Measurements from ENCODE around the gene P3R3URF.
A peak's percentile ranks its signal among the peaks of the same experiment; 100 is the strongest.

Gene P3R3URF

DNA sequence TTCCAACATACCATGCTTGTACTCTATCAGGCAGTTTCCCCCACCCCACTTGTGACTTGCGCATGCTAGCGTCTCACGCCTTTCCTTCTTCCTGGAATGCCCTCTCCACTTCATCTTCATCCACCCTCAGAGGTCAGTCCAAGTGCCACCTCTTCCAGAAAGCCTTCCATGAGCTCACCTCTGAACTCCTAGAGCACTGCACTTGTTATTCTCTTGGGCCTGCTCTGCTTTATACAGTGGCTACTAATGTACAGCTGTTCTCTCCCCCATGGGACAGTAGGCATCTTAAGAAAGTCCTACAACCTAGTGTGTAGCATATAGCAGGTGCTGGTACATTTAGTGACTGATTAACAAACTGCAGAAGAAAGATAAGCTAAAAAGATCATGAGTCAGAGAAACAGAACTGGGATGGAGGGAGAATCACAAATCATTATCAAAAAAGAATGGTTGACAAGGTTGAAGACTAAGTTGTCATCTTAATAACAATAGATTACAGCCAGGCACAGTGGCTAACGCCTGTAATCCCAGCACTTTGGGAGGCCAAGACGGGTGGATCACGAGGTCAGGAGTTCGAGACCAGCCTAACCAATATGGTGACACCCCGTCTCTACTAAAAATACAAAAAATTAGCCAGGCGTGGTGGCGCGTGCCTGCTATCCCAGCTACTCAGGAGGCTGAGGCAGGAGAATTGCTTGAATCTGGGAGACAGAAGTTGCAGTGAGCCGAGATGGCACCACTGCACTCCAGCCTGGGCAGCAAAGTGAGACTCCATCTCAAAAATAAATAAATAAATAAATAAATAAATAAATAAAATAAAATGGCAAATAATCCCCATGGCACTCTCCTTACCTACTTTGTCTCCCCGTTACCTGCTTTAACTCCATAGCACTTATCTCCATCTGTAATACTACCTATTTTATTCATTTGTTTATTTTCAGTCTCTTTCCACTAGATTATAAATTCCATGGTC is 17.7 kb downstream of the P3R3URF start:
- no peaks in the 10 kb centered on the region for H3K27me3 ChIP-seq (ENCODE audit: control insufficient read depth in 1 of 2, insufficient read depth in 2 of 2, low read length in 2 of 2)
- no peaks in the 10 kb centered on the region for H3K36me3 ChIP-seq (ENCODE audit: control insufficient read depth in 1 of 2, insufficient read depth in 2 of 2, low read length in 2 of 2)
- no peaks in the 10 kb centered on the region for H3K9me3 ChIP-seq (ENCODE audit: control insufficient read depth in 1 of 2, low read length in 2 of 2)
- no peak overlapping the region for H3K27ac ChIP-seq (ENCODE audit: low read depth, low read length)
- H3K9ac ChIP-seq (ENCODE audit: low read depth in 1 of 2, low read length in 2 of 2) = no peak overlapping the region
- H3K4me3 ChIP-seq (ENCODE audit: low read depth in 1 of 2, low read length in 2 of 2) = no peak overlapping the region
- H3K4me1 ChIP-seq (ENCODE audit: control insufficient read depth in 1 of 2, insufficient read depth in 2 of 2, low read length in 2 of 2) = no peaks in the 10 kb centered on the region

DNA sequence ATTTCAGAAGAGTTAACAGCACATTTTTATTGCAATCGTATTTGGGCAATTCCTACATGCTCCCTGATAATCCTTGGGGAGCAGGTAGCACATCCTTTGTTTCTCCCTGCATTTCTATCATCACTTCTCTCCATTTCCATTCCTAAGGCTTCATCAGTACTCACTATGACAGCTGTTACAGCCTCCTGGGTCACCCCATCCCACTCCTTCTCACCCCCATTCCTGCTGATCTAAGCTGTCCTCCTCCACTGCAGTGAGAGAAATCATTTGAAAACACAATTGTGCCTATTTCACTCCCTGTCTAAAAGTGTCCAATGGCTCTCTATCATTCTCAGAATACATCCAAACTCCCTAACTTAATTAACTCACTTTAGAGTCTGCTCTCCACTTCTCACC is 18.4 kb downstream of the P3R3URF start:
- Histone ChIP-seq H3K36me3 (ENCODE audit: control insufficient read depth in 1 of 2, insufficient read depth in 2 of 2, low read length in 2 of 2) (no peaks in the 10 kb centered on the region), H3K9ac (ENCODE audit: low read depth in 1 of 2, low read length in 2 of 2) (no peak overlapping the region), H3K4me3 (ENCODE audit: low read depth in 1 of 2, low read length in 2 of 2) (no peak overlapping the region), H3K27me3 (ENCODE audit: control insufficient read depth in 1 of 2, insufficient read depth in 2 of 2, low read length in 2 of 2) (no peaks in the 10 kb centered on the region), H3K9me3 (ENCODE audit: control insufficient read depth in 1 of 2, low read length in 2 of 2) (no peaks in the 10 kb centered on the region), H3K4me1 (ENCODE audit: control insufficient read depth in 1 of 2, insufficient read depth in 2 of 2, low read length in 2 of 2) (no peaks in the 10 kb centered on the region), H3K27ac (ENCODE audit: low read depth, low read length) (no peak overlapping the region)

DNA sequence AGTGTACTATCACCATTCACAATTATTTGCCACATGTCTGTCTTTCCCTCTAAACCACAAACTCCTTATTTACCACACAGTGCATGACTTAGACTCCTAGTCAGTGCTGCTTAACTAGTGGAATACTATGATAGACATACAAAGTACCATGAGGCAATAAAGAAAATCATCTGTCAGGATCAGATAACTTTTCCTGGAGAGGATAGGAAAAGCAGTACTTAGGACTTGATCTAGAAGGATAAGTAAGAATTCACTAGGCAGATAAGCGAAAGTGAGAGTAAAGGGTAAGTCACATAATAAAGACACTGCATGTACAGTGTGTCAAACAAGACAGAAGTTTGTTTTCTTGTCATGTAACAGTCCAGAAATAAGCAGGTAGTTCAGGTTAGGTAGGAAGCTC is 22.6 kb downstream of the P3R3URF start:
- H3K27ac ChIP-seq (ENCODE audit: low read depth, low read length) = no peak overlapping the region
- no peak overlapping the region for H3K9ac ChIP-seq (ENCODE audit: low read depth in 1 of 2, low read length in 2 of 2)
- H3K4me3 ChIP-seq (ENCODE audit: low read depth in 1 of 2, low read length in 2 of 2) = no peak overlapping the region
- H3K9me3 ChIP-seq (ENCODE audit: control insufficient read depth in 1 of 2, low read length in 2 of 2) = no peaks in the 10 kb centered on the region
- H3K27me3 ChIP-seq (ENCODE audit: control insufficient read depth in 1 of 2, insufficient read depth in 2 of 2, low read length in 2 of 2) = no peaks in the 10 kb centered on the region
- H3K36me3 ChIP-seq (ENCODE audit: control insufficient read depth in 1 of 2, insufficient read depth in 2 of 2, low read length in 2 of 2) = no peaks in the 10 kb centered on the region
- no peaks in the 10 kb centered on the region for H3K4me1 ChIP-seq (ENCODE audit: control insufficient read depth in 1 of 2, insufficient read depth in 2 of 2, low read length in 2 of 2)

DNA sequence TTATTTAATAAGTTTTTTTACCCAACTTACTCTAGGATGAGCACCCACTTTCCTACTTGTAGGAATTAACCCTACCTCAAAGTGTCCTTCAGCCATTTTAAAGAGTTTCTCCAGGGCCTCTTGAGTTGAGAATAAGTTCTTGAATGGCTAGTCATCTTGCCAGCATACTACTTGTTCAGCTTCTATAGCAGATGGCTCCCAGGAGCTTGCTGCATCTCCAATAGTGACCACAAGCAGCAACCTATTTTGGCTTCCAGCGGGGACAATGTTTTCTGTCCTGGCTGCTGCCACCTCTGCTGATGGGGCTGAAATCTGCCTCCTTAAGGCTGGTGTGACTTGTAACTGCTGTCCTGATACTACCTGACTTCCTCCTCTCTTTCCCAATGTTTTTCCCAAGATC is 23.1 kb downstream of the P3R3URF start:
- Histone ChIP-seq H3K4me3 (ENCODE audit: low read depth in 1 of 2, low read length in 2 of 2) (no peak overlapping the region), H3K9ac (ENCODE audit: low read depth in 1 of 2, low read length in 2 of 2) (no peak overlapping the region), H3K36me3 (ENCODE audit: control insufficient read depth in 1 of 2, insufficient read depth in 2 of 2, low read length in 2 of 2) (no peaks in the 10 kb centered on the region), H3K27me3 (ENCODE audit: control insufficient read depth in 1 of 2, insufficient read depth in 2 of 2, low read length in 2 of 2) (no peaks in the 10 kb centered on the region), H3K4me1 (ENCODE audit: control insufficient read depth in 1 of 2, insufficient read depth in 2 of 2, low read length in 2 of 2) (no peaks in the 10 kb centered on the region), H3K9me3 (ENCODE audit: control insufficient read depth in 1 of 2, low read length in 2 of 2) (no peaks in the 10 kb centered on the region), H3K27ac (ENCODE audit: low read depth, low read length) (no peak overlapping the region)

DNA sequence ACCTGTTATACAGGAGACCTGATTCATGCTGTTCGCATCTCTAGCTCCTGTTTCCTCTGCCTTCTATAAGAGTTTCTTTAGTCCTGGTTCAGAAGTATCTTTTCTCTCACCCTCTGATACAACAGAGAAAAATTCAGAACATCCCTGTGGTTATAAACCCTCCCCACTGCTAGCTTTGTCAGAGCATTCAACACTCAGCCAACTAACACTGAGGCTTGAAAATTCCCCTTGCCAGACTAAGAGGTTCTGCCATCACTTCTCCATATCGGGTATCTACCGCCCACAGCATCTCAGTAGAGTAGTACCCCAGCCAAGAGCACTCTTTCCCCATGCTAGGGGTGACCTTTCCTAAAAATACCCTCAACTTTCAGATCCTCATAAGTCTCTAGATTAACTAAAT is 24.3 kb downstream of the P3R3URF start:
- Histone ChIP-seq H3K4me3 (ENCODE audit: low read depth in 1 of 2, low read length in 2 of 2) (no peak overlapping the region), H3K9me3 (ENCODE audit: control insufficient read depth in 1 of 2, low read length in 2 of 2) (no peaks in the 10 kb centered on the region), H3K4me1 (ENCODE audit: control insufficient read depth in 1 of 2, insufficient read depth in 2 of 2, low read length in 2 of 2) (no peaks in the 10 kb centered on the region), H3K27me3 (ENCODE audit: control insufficient read depth in 1 of 2, insufficient read depth in 2 of 2, low read length in 2 of 2) (no peaks in the 10 kb centered on the region), H3K27ac (ENCODE audit: low read depth, low read length) (no peak overlapping the region), H3K9ac (ENCODE audit: low read depth in 1 of 2, low read length in 2 of 2) (no peak overlapping the region), H3K36me3 (ENCODE audit: control insufficient read depth in 1 of 2, insufficient read depth in 2 of 2, low read length in 2 of 2) (no peaks in the 10 kb centered on the region)

DNA sequence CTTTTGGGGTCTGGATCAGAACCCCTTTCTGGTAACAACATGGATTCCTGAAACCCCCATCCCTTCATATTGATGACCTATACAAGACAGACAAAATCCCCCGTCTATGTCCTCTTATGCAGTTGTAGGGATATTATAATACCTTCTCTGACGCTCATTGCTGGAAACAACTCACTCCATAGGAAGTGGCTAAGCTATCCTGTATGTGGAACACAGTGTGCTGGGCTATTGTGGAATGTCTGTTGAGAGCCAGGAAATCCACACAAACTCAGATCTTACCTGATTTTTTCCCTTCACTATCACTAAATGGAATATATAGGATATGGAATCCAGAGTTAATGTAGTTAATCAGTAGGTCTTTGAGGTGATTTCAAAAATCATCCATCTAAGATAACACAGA is 26.2 kb downstream of the P3R3URF start:
- no peak overlapping the region for H3K27ac ChIP-seq (ENCODE audit: low read depth, low read length)
- no peak overlapping the region for H3K4me3 ChIP-seq (ENCODE audit: low read depth in 1 of 2, low read length in 2 of 2)
- H3K36me3 ChIP-seq (ENCODE audit: control insufficient read depth in 1 of 2, insufficient read depth in 2 of 2, low read length in 2 of 2) = no peaks in the 10 kb centered on the region
- H3K9me3 ChIP-seq (ENCODE audit: control insufficient read depth in 1 of 2, low read length in 2 of 2) = no peaks in the 10 kb centered on the region
- H3K27me3 ChIP-seq (ENCODE audit: control insufficient read depth in 1 of 2, insufficient read depth in 2 of 2, low read length in 2 of 2) = no peaks in the 10 kb centered on the region
- no peak overlapping the region for H3K9ac ChIP-seq (ENCODE audit: low read depth in 1 of 2, low read length in 2 of 2)
- H3K4me1 ChIP-seq (ENCODE audit: control insufficient read depth in 1 of 2, insufficient read depth in 2 of 2, low read length in 2 of 2) = no peaks in the 10 kb centered on the region

DNA sequence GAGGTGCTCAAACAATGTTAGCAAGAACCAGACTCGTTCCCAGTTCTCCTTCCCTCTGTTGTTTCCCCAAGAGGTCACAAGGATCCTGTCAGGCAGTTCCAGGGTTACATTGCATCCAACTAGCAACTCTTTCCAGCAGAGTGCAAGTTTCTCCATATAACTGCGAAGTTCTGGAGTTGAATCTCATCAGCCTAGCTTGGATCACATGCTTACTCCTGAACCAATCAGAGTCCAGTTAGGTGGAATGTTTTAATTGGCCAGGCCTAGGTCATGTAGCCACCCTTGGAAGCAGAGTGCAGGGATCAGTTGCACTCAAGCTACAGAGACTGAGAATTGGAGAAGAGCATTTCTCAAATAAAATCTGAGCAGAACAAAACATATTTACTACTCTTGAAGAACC is 28.0 kb downstream of the P3R3URF start:
- Histone ChIP-seq H3K9me3 (ENCODE audit: control insufficient read depth in 1 of 2, low read length in 2 of 2) (no peaks in the 10 kb centered on the region), H3K9ac (ENCODE audit: low read depth in 1 of 2, low read length in 2 of 2) (no peak overlapping the region), H3K36me3 (ENCODE audit: control insufficient read depth in 1 of 2, insufficient read depth in 2 of 2, low read length in 2 of 2) (no peaks in the 10 kb centered on the region), H3K4me3 (ENCODE audit: low read depth in 1 of 2, low read length in 2 of 2) (no peak overlapping the region), H3K27me3 (ENCODE audit: control insufficient read depth in 1 of 2, insufficient read depth in 2 of 2, low read length in 2 of 2) (no peaks in the 10 kb centered on the region), H3K27ac (ENCODE audit: low read depth, low read length) (no peak overlapping the region), H3K4me1 (ENCODE audit: control insufficient read depth in 1 of 2, insufficient read depth in 2 of 2, low read length in 2 of 2) (no peaks in the 10 kb centered on the region)

DNA sequence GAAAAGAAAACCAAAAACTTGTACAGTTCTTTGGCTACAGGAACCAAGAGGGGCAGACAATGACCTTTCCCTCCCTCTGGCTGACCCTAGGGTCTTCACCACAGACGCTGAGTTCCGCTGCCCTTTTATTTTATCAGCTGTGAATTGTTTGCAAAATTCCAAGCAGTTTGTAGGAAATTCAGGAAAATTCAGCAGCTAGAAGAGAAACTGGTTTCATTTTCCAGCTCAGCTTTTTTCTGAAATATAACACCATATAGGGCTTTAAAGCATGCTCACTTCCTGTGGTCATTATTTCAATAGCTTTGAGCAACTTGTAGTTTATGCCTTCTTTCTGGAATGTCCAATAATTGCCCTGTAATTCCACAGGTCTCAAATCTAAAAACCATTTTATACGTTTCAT is 38.4 kb downstream of the P3R3URF start:
- Histone ChIP-seq H3K9ac (ENCODE audit: low read depth in 1 of 2, low read length in 2 of 2) (no peak overlapping the region), H3K27me3 (ENCODE audit: control insufficient read depth in 1 of 2, insufficient read depth in 2 of 2, low read length in 2 of 2) (no peaks in the 10 kb centered on the region), H3K36me3 (ENCODE audit: control insufficient read depth in 1 of 2, insufficient read depth in 2 of 2, low read length in 2 of 2) (no peaks in the 10 kb centered on the region), H3K27ac (ENCODE audit: low read depth, low read length) (no peak overlapping the region), H3K4me1 (ENCODE audit: control insufficient read depth in 1 of 2, insufficient read depth in 2 of 2, low read length in 2 of 2) (peaks cover 7 to 20% of the 10 kb centered on the region in 2 donors), H3K9me3 (ENCODE audit: control insufficient read depth in 1 of 2, low read length in 2 of 2) (no peaks in the 10 kb centered on the region), H3K4me3 (ENCODE audit: low read depth in 1 of 2, low read length in 2 of 2) (peak overlapping the region in 1 of 2 donors; percentile 38)

DNA sequence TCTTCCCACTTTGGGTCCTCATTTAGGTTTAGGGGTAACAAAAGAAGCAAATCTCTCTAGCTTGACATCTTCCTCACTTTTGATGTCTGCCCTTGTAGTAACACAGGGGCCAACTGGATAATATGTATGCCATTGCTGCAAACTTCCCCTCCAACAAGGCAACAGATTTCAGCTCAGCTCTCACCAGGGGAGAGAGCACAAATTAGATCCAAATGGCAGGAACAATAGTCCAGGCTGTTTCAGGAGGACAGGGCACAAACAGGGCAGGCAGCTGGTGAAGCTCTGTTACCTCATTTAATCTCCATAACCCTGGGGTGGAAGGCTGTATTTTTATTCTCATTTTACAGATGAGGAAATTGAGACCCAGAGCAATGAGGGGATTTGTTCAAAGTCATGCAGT is 39.6 kb downstream of the P3R3URF start:
- no peak overlapping the region for H3K27ac ChIP-seq (ENCODE audit: low read depth, low read length)
- peaks cover 7 to 20% of the 10 kb centered on the region in 2 donors for H3K4me1 ChIP-seq (ENCODE audit: control insufficient read depth in 1 of 2, insufficient read depth in 2 of 2, low read length in 2 of 2)

DNA sequence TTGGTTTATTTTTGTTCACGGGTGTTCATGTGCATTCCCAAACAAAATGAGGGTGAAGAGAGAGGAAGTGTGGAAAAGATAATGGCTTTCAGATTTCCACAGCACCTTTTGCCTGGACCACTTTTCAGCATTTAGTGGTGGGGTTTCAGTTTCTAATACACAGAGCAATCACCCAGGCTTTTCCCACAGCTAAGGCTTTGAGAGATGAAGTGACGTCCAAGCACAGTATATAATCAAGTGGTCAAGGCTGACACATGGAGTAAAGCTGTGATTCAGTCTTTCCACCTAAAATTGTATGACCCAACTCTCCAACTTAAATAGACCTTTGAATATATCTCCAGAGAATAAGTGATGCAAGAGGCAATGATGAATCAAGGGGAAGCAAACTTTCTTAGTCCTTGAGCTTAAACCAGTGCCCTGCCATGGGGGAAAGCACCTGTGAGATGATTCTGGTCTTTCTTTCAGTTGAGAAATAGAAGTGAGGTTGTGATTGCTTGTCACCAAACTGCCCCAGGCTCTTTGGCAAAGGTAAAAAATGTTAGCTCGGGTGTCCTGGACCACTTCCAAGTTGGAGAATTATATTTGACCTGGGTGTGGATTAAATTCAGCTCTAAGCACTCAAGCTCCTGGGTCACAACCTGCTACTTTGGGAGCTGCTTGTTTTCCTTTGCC is 41.5 kb downstream of the P3R3URF start:
- Histone ChIP-seq H3K4me3 (ENCODE audit: low read depth in 1 of 2, low read length in 2 of 2) (no peak overlapping the region), H3K27me3 (ENCODE audit: control insufficient read depth in 1 of 2, insufficient read depth in 2 of 2, low read length in 2 of 2) (peaks cover 0 to 3% of the 10 kb centered on the region in 2 donors), H3K9me3 (ENCODE audit: control insufficient read depth in 1 of 2, low read length in 2 of 2) (no peaks in the 10 kb centered on the region), H3K36me3 (ENCODE audit: control insufficient read depth in 1 of 2, insufficient read depth in 2 of 2, low read length in 2 of 2) (no peaks in the 10 kb centered on the region), H3K27ac (ENCODE audit: low read depth, low read length) (no peak overlapping the region), H3K4me1 (ENCODE audit: control insufficient read depth in 1 of 2, insufficient read depth in 2 of 2, low read length in 2 of 2) (peaks cover 7 to 30% of the 10 kb centered on the region in 2 donors), H3K9ac (ENCODE audit: low read depth in 1 of 2, low read length in 2 of 2) (no peak overlapping the region)

More for the DNA sequence above, 39.6 kb downstream of the P3R3URF start:
- Histone ChIP-seq H3K4me3 (ENCODE audit: low read depth in 1 of 2, low read length in 2 of 2) (no peak overlapping the region), H3K9me3 (ENCODE audit: control insufficient read depth in 1 of 2, low read length in 2 of 2) (no peaks in the 10 kb centered on the region), H3K9ac (ENCODE audit: low read depth in 1 of 2, low read length in 2 of 2) (no peak overlapping the region), H3K36me3 (ENCODE audit: control insufficient read depth in 1 of 2, insufficient read depth in 2 of 2, low read length in 2 of 2) (no peaks in the 10 kb centered on the region), H3K27me3 (ENCODE audit: control insufficient read depth in 1 of 2, insufficient read depth in 2 of 2, low read length in 2 of 2) (no peaks in the 10 kb centered on the region)
